Activated CD4-positive, alpha-beta T cell treated with anti-CD3 and anti-CD28 coated beads for 24 hours (primary cell): ENCODE measurements around the gene DCC.

Source experiments
- DNase-seq, 2 donors: peaks; one replicate each; pipeline ENCODE4 v3.0.0-alpha.2; 2020; ENCODE audit warnings: low read depth in 2 of 2

Gene DCC

DNA sequence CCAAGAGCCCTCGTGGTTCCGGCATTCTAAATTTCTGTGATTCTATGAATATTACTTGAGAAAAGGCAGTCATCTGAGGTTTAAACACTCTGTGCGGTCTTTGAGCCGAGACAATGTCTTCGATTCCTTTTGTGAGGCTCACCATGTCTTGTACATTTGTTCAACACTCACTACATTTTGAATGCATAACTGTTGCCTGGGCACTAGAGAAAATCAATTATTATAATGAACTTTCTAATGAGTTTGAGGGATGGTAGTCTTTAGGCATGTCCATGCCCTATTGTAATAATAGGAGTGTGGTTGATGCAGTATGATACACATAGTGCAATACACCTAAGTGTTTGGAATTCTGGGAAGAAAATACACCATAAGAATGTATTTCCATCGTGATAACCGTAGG is 1181.1 kb downstream of the DCC start:
- no peak for DNase-seq

- DNase-seq = no peak
Measured at GRCh38 chr18:53526101-53526870, 1186.3 kb downstream of the DCC start.

- no peak for DNase-seq
Measured at GRCh38 chr18:53527365-53527764, 1187.4 kb downstream of the DCC start.

DNA sequence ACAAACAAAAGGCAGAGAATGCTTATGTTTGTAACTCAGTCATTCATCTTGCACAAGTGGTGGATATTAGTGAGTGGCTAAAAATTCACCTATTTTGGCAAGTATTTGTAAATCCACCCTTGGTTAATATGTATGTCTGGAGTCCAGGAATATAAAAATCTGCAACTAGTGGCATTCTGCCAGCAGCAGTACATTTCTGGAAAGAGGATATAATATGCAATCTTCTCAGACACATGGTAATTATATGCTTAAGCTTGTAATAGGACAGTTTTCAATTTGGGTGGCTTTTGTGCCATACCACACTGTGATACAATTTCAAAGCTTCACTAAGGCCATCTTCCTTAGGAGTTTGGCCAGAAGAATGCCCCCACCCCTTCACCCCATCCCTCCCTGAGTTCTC is 1191.2 kb downstream of the DCC start:
- DNase-seq = no peak

DNA sequence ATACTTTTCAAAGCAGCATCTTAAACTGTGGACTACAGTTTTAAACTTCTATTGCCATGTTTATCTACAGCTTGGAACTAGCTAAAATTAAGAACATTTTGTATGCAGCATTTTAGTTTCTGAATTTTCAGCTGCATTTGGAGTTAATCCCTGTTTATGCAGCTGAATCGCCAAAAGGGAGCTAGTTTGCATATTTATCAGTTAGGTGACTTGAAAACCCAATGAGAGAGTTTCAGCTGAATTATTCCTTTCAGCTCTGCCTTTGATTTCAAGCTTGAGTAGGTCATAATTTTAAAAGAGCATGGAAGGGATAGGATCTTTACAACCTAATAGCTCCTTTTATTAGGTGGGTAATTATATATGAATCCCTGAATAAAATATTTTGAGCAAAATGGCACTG is 1191.9 kb downstream of the DCC start:
- DNase-seq = no peak

DNA sequence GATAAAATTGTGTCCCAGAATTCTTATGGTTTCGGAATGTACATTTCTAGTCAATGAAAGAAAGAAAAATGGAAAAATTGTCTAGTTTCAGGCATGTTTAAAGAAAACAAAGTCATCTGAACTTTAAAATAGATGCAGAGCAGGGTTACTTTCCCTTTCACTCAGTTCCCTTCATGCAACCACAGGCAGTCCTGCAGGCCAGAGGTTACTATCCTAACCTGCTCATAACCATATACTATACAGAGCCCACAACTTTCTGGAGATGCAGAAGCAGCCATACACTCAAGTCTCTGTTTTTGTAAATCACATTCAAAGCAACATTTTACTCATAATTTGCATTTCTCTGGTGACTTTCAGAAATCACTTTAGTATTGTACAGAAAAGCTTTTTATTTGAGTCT is 1194.2 kb downstream of the DCC start:
- DNase-seq = no peak

DNA sequence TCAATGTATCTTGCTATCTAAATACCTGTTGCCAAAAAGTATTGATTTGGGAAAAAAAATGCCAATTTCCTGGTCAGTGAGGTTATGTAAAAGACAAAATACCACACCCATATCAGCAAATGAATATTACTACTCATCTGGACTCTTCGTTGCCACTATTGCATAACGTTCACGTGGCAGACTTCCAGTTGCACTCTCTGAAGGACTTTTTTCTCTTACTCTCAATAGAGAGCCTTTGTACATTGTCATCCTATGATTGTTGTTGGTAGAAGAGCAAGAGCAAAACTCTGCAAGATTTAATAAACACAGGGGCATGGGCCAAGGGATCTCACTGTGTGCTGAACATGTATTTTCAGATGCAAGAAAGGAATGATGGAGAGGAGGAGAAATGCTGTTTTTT is 1194.7 kb downstream of the DCC start:
- no peak for DNase-seq

- no peak for DNase-seq
Measured at GRCh38 chr18:53536908-53537307, 1196.9 kb downstream of the DCC start.

DNA sequence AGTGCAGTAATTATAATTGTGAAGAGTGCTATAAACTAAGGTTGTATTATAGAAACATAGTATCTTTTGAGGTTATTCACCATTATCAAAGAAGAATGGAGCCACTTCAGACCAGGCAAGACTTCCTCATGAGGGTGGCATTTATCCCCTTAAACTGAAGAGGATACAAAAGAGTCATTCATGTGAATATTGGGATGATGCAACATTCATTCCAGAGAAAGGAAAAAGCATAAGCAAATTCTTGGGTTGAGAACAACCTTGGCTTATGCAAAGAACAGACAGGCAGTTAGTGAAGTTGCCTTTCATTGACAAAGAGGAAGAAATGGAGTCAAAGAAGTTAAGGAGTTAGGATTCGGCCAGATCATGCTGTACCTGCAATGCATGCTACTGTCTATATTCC is 1201.9 kb downstream of the DCC start:
- DNase-seq = no peak

DNA sequence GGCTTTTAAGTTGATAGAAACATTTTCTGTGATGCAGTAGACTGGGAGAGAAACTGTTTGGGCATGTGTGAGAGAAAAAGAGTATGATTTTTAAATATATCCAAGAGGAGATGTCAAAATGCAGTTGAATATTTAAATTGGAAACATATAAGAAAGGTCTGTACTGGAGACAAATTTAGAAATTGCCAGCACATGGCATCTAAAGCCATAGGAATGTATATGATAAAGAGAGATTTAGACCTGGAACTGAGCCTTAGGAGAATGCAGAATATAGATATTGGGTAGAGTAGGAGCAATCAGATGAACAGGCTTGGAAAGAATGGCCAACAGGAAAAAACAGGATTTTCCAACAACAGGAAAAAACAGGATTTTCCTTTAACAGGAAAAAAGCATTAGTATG is 1203.7 kb downstream of the DCC start:
- no peak for DNase-seq

GRCh38 chr18:53544917-53545316 is 1204.9 kb downstream of the DCC start:
- DNase-seq = no peak

DNA sequence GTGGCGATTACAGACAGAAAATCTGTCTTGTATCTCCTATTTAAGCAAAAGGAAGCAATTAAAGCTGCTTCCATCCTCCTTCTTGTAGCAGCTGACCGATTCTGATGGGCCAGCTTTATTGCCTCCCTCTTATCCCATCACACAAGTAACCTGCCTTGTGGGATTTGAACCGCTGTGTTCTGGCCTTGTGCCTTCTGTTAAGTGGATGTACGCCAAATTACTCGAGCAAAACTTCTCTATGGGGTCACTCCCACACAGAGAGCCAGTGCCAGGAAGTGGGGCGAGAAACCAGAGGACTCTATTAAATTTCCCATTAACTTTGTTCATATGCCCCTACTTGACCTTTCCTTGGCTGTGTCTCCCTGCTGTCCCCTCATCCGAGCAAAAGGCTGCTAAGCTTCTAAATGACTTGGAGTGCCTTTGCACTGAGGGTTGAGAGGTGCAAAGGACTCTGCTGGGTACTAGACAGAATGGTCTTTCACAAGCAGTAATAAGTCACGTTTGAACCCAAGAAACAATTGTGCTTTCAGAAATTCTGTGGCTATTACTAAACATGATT is 1212.0 kb downstream of the DCC start:
- no peak for DNase-seq

DNA sequence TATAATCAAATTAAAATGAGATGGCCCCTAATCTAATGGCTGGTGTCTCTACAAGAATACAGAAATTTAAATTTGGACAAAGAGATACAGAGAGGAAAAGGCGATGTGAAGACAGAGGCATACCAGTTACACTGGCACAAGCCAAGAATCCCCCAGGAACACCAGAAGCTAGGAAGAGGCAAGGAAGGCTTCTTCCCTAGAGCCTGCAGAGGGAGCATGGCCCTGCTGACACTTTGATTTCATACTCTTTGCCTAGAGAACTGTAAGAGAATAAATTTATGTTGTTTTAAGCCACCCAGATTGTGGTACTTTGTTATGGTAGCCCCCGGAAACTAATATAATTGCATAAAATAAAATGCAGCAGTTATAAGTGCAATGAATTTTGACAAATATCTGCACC is 1213.0 kb downstream of the DCC start:
- DNase-seq = no peak

DNA sequence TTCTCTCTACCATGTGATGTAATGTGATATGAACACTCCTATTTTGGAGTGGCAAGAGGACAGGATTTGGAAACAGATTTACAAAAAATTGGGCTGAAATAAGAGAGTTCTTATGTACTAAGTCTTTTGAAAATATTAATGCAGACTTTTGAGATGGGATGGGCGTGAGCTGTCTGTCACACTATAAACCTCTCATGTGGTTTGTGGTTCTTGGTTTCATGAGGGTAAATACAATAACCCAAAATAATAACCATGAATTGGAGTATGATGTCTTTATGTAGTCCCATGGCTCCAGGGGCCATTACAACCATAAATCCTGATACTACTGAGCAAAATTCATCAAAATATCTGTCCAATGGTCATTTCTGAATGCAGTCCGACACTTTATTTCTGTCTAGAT is 1216.5 kb downstream of the DCC start:
- no peak for DNase-seq

GRCh38 chr18:53560546-53560945 is 1220.5 kb downstream of the DCC start:
- no peak for DNase-seq

DNA sequence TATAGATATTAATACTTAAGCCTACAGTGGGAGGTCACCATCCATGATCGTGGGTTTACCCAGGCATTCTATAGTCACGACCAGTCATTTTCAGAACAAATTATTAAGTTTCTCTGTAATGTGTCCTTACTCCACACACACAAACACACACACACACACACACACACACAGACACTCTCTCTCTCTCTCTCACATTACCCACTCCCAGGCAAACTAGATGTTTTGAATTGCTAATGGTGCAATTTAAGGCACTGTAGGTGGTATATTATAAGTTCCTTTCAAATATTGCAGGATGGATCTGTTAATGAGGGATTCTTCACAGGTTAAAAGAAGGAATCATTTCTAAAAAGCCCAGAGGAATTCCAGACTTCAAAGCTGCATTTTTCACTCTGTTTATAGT is 1226.6 kb downstream of the DCC start:
- DNase-seq = no peak

DNA sequence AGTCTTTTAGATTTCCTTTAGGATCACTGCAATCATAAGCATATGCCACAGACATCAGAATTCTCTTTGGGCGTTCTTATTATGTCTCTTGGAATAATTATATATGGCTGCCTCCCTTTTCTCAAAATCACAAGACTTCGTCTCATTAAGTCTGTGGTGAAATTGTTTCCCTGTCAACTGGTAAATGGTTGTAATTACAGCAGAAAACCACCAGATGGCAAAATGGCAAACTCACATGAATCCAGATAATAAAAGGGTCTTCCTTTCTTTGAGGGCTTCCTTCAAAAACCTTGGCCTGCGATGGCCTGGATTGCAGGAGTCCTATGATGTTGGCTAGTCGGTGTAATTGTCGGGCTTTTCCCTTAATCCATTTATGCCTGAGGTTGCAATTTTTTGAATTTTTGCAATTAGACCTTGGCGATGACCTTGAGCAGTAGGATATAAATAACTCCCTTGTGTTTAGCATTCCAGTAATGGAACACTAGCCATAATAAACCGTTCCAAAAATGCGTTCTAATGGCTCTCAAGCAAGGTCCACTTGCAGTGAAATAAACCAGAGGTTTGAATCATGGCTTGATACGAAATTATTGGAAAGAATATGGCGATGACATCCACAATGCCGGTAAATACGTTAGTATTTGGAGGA is 1228.1 kb downstream of the DCC start:
- no peak for DNase-seq
